GF-D8 (cell line): ENCODE data around the gene ECT2L.

Experiments
- DNase-seq: peaks from one replicate; lab custom pipeline; 2025; lab: John Stamatoyannopoulos, UW

The ECT2L gene

GRCh38 chr6:138805016-138805765, 9.3 kb downstream of the ECT2L start:
- no peak for DNase-seq

GRCh38 chr6:138806889-138807288, 11.0 kb downstream of the ECT2L start:
- DNase-seq: no peak

DNA sequence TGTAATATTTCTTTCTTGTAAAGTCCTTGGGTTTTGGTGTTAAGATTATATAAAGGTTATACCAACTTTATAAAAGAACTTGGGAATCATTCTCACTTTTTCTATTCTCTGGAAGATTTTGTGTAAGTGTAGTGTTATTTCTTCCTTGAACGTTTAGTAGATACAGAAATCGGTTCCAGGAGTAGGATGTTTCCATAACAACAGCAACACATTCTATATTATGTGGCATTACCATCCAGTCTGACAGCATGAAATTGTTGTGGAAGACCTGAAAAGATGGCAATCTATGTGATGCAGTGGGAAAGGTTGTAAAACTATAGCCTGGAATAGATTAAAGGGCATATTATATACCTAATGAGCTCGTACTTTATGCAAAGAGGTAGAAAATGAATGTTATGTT, 13.8 kb downstream of the ECT2L start:
- DNase-seq: no peak

GRCh38 chr6:138811866-138812265, 16.0 kb downstream of the ECT2L start:
- DNase-seq: no peak

DNA sequence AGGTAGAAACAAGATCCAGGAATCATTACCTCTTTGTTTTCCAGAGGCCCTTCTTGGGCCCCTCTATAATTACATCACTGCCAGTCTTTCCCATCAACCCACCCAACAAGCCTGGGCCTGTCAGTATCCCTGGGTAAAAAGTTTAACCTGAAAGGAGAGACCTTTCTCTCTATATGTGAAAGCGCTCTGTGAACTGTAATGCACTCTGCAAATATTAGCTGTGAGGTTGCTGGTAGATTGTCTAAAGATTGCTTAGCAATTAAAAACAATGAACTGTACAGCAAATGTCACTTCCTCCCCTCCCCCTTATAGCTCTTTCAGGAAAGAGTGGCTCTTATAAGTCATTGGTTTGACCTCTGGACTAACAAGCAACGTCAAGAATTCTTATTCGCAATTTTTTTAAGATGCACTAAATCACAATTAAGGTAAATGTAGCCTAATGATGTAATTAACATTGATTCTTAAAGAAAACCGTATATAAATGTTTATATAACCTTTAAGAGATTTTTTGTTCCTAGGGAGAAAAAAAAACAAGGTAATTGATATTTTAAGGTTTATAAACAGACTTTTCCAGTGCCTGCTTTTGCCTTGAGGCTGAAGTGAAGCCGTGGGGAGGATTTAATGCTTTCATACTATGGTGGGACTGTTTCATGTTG, 18.4 kb downstream of the ECT2L start:
- no peak for DNase-seq

DNA sequence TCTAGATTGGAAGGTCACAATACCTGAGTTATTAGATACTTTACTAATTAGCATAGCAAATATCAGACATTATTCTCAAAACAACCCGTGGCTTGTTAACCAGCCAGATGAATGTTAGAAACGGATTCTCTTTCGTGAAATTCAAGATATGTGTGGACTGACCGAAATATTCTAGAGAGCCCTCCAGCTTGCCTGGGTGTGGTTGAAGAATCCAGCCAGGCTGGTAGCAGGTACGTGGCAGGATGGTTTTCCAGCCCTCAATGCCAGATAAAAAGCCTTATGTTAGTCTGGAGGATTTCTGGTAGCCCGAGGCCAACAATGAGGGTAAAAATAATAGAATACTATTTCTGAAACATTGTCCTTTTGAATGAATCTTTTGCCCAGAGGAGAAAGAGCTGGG, 19.3 kb downstream of the ECT2L start:
- no peak for DNase-seq

GRCh38 chr6:138815797-138816528, 20.1 kb downstream of the ECT2L start:
- DNase-seq: peak; percentile 17

DNA sequence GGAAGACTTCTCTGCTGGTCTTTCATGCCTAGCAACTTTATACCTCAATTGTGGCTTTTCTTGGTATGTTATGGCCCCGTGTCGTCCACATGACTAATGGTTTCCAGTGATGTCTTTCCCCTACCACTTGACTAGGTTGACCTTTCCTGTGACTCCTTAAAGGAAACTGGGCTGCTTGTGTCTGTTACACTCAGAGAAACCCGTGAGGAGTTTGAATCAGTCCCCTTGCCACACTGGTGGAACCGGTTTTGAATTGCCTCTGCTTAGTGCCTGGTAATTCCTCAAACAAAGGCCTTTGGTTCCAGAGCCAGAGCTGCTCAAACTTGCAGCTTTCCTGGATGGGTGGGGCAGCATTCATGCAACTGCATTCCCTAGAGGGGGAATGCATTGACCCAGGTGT, 21.9 kb downstream of the ECT2L start:
- DNase-seq: peak; percentile 8

GRCh38 chr6:138818496-138819194, 22.8 kb downstream of the ECT2L start:
- DNase-seq: peak; percentile 26

DNA sequence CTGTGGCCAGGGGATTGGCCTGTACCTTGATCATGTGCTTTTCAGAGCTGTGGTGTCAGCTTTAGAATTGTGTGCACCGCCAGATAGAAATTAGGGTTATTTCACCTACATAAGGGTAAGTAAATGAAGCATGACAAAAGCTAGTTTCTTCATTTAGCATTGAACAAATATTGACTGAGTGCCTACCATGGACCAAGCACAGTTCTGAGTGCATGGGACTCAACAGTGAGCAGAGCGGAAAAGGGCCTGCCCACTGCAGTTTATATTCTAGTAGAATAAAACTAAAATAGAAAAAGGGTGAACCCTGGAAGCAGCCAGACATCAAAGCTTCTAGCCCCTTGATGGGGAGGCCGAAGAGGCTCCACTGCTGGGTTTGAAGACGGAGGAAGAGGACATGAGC, 25.6 kb downstream of the ECT2L start:
- DNase-seq: no peak

DNA sequence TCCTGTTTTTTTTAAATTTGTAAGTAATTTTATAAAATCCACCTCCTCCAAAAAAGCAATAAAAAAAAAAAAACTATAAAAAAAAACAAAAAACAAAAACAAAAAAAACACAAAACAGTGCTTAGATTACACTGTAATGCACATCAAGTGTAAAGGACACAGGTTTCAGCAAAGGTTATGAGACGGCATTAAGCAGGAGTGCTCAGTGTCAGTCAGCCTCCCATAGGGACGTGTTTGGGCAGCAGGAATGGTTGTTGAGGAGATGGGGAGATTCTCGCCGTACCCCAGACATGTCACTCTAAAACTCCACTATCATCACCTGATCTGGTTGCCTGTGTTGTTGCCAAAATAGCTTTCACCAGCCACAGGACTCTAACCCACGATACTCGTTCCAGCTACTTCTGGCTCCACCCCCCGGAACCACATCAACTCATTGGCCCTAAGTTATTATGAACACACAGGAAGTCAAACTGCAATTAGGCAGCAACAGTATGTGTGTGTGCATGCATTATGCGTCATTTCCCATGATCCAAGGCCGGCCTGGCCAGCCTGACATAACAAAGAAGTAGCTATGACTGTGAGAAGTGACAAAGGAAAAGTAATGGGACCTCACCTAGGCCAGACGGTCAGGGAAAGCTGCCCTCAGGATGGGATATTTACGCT, 28.7 kb downstream of the ECT2L start:
- no peak for DNase-seq

- DNase-seq: no peak
Observed at GRCh38 chr6:138830248-138830647, 34.4 kb downstream of the ECT2L start.

DNA sequence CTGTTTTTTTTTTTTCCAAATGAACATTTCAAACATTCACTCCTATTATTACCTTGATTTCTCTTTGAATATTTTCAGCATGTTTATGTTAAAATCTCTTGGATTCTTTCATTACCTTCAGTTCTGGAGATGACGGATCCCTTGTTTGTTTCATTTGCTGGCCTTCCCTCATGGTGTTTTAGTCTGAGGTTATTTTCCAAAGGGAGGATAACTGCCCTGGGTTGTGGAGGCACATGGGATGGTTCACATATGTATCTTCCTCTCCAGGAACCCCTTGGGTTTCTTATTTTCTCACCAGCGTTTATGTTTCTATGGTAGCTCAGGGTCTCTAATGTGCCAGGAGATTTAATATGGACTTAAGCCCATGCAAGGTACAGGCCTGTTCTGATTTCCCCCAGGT, 36.3 kb downstream of the ECT2L start:
- DNase-seq: no peak

GRCh38 chr6:138833816-138834539, 38.1 kb downstream of the ECT2L start:
- no peak for DNase-seq

DNA sequence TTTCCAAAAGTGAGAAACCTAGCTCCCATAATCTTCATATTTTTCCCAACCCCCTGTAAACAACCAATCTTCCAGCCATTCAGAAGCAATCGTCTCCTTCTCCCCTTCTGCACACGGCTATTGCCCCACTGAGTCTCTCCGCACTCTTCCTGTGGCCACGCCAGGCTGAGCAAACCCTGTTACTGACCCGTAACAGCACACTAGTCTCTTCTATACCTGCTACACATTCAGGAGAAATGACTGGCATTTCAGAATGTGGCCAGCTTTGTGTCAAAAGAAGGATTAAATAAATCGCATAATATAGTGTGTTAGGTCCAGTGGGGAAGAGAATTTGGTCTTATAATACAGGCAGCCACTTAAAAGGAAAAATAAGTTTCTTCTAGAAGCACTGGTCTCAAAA, 41.4 kb downstream of the ECT2L start:
- no peak for DNase-seq

DNA sequence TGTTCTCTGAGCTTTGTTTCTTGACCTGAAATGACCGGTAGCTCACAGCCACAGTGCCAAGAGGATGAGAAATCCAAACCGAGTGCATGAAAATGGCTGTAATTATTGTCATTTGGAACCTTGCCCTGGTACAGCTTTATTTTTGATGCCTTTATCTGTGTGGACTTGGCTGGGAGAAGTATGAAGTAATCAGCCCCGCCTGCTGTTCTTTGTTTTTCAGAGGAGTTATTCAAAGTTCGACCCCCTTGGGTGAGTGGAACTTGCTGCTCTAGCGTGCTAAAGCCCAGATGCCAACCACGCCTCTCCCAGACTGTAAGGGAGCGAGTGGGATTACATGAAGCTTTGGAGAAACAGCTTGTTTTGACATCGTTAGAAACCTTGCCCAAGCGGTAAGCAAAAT, 48.3 kb downstream of the ECT2L start:
- DNase-seq: no peak

- no peak for DNase-seq
Observed at GRCh38 chr6:138847884-138848283, 52.0 kb downstream of the ECT2L start.

GRCh38 chr6:138848461-138848860, 52.6 kb downstream of the ECT2L start:
- no peak for DNase-seq

- no peak for DNase-seq
Observed at GRCh38 chr6:138849791-138850190, 53.9 kb downstream of the ECT2L start.

GRCh38 chr6:138856654-138857053, 60.8 kb downstream of the ECT2L start:
- no peak for DNase-seq

DNA sequence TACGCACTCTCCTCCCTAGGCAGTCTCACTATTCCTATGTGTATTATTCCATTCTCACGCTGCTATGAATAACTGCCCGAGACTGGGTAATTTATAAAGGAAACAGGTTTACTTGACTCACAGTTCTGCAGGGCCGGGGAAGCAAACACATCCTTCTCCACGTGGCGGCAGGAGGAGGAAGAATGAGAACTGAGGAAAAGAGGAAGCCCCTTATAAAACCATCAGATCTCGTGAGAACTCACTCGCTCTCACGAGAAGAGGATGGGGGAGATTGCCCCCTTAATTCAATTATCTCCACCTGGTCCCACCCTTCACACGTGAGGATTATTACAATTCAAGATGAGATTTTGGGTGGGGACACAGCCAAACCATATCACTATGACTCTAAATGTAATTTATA, 61.9 kb downstream of the ECT2L start:
- DNase-seq: no peak
